Spleen (tissue), 7 donors: Measurements from ENCODE around the gene SHANK2.

Experiments used
- CTCF ChIP-seq, 11 experiments: fragments of 200-600 bp in 7 of 11; fragments of 450-650 bp in 4 of 11; sonication (generic) in 4 of 11; IDR thresholded peaks in 8 of 11; conservative IDR thresholded peaks in 3 of 11; 1 replicate in 7 of 11; 2 replicates in 4 of 11; pipeline versions ENCODE4 v1.4.0 to v1.8.0; 2016 to 2021; ENCODE audit warnings: antibody characterized with exemption in 11 of 11, inconsistent platforms in 4 of 11, mild to moderate bottlenecking in 1 of 11
- POLR2A ChIP-seq, 3 donors: fragments of 450-650 bp; IDR thresholded peaks; one replicate each; pipeline ENCODE4 v1.5.1; 2017; ENCODE audit warnings: antibody characterized with exemption in 3 of 3, mild to moderate bottlenecking in 1 of 3
- POLR2AphosphoS5 ChIP-seq, 3 donors: sonication (generic); formaldehyde crosslinking; IDR thresholded peaks; one replicate each; pipeline ENCODE4 v1.5.1; 2017; ENCODE audit warnings: antibody characterized with exemption in 3 of 3
- donor health status: DM: no; HTN: no; CAD: no; lungs with moderate emphysema.
- donor health status: DM: no; HTN: no; CAD: no.
- donor health status: DM: no; HTN: no; CAD: no.

DNA sequence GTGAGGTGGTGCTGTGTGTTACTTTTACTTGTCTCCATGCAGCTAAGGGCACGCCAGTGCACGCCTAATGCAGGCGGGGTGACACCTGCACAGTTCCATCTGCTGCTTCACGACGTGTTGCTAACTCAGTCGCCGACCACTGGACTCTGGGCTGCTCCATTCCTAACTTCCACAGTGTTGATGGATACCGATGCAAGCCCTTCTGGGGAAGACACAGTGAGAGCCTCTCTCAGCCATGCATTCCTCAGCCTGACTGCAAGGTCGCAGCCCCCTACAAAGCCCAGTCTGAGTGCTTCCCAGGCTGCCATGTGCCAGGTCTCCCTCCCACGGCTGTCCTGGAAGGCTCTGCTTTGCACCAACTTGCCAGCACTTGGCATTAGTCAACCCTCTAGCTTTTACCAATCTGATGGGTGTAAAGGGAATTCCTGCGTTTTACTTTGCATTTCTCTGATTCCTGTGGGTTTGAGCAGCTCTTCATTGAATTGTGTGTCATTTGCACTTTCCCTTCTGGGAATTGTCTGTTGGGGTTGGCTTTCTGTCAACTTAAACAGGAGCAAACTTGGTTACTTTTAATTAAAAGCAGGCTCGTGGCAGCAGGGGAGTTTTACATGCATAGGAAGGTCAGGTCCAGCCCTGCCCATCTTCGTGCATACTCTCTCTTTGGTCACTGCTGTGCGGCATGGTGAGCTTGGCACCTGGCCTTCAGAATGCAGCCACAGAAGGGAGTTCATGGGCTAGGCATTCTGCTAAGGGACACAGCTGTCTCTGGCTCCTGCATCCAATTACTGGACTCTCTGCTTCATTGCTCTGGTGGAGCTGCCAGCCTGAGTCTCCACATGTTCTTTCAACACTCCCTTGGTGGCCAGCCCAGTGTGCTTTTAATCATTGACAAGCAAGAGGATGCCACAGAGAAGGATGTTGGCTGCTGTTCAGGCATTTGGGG, 34.6 kb upstream of the SHANK2 start:
- TF ChIP-seq CTCF (IDR thresholded peaks at IDR 0.05 in 8 of 11, conservative IDR thresholded peaks at IDR 0.05 in 3 of 11) = no peak
- TF ChIP-seq POLR2AphosphoS5 (IDR thresholded peaks at IDR 0.05) = no peak
- no peak for TF ChIP-seq POLR2A (IDR thresholded peaks at IDR 0.05)
